Endothelial cell of umbilical vein (primary cell): ENCODE results near the gene POU2F3. TPM values are rescaled to one million over a fixed set of nuclear protein-coding genes. Genes with fewer than 3 reads are reported as not detected.

Source experiments
- BruUV-seq: library from RNA; stranded (reverse); fragments of 400-500 nt; replicated peaks from 2 replicates; lab custom pipeline; 2021; lab: Mats Ljungman, UMichigan
- CTCF ChIA-PET: fragments of 300-600, 350-600 bp; sonication (Branson Sonifier 250); formaldehyde crosslinking; loops from one replicate; lab custom pipeline; 2021; ENCODE audit warnings: antibody characterized with exemption, inconsistent platforms; lab: Charles Lee
- POLR2A ChIA-PET: fragments of 300-600, 350-600 bp; sonication (Branson Sonifier 250); formaldehyde crosslinking; loops from one replicate; lab custom pipeline; 2021; ENCODE audit warnings: antibody characterized with exemption, inconsistent platforms; lab: Charles Lee
- DNase-seq: peaks from one replicate; pipeline ENCODE4 v3.0.0-alpha.2; 2011; ENCODE audit warnings: low read depth, low spot score
- FAIRE-seq: peaks from 2 replicates; lab custom pipeline; 2011; peaks lifted over from hg19 to GRCh38; lab: Jason Lieb, UNC
- H2AFZ ChIP-seq: 2 replicates; pipeline ENCODE4 v1.6.0; 2012; ENCODE audit warnings: low read depth, low read length, control low read depth, inconsistent platforms
- H3K27ac ChIP-seq: 2 replicates; pipeline ENCODE4 v1.5.1; 2011; ENCODE audit warnings: low read depth, mild to moderate bottlenecking, control low read depth, low read length, moderate library complexity; ENCODE audit not compliant: insufficient read depth
- H3K27me3 ChIP-seq, 2 experiments: 2 replicates each; pipeline versions ENCODE4 v1.6.0 to v1.6.1; 2011; ENCODE audit warnings: low read length in 2 of 2, mixed read lengths in 1 of 2; ENCODE audit not compliant: control insufficient read depth in 2 of 2, insufficient read depth in 2 of 2
- H3K36me3 ChIP-seq, 2 experiments: 2 replicates in 1 of 2; 3 replicates in 1 of 2; pipeline ENCODE4 v1.5.1; 2011; ENCODE audit warnings: low read length in 2 of 2, mild to moderate bottlenecking in 1 of 2, moderate library complexity in 1 of 2; ENCODE audit not compliant: control insufficient read depth in 2 of 2, insufficient read depth in 2 of 2; ENCODE audit errors: extremely low read depth in 1 of 2
- H3K4me1 ChIP-seq: 3 replicates; pipeline ENCODE4 v1.5.1; 2011; ENCODE audit warnings: mild to moderate bottlenecking, low read length; ENCODE audit not compliant: control insufficient read depth, insufficient read depth; ENCODE audit errors: extremely low read depth
- H3K4me2 ChIP-seq: 2 replicates; pipeline ENCODE4 v1.6.1; 2011; ENCODE audit warnings: low read length, control low read depth, mixed read lengths; ENCODE audit not compliant: insufficient read depth
- H3K4me3 ChIP-seq, 3 experiments: fragments of 200-600 bp in 1 of 3; sonication (generic), shearing (Covaris generic) in 1 of 3; replicated peaks in 1 of 3; 2 replicates each; pipeline ENCODE4 v1.5.1; 2011 to 2016; ENCODE audit warnings: control low read depth in 3 of 3, low read length in 3 of 3, mild to moderate bottlenecking in 2 of 3, inconsistent platforms in 1 of 3, low read depth in 1 of 3, moderate library complexity in 1 of 3; ENCODE audit not compliant: insufficient read depth in 1 of 3
- H3K79me2 ChIP-seq: 2 replicates; pipeline ENCODE4 v1.6.0; 2012; ENCODE audit warnings: low read length, inconsistent platforms; ENCODE audit not compliant: control insufficient read depth, insufficient read depth
- H3K9ac ChIP-seq: replicated peaks from 2 replicates; pipeline ENCODE3; 2011; ENCODE audit warnings: low read length, control low read depth; ENCODE audit not compliant: insufficient read depth; ENCODE audit errors: extremely low read depth
- H3K9me1 ChIP-seq: replicated peaks from 3 replicates; pipeline ENCODE4 v1.6.0; 2011; ENCODE audit warnings: mild to moderate bottlenecking, low read length; ENCODE audit not compliant: control insufficient read depth, insufficient read depth; ENCODE audit errors: extremely low read depth
- H3K9me3 ChIP-seq: replicated peaks from 2 replicates; pipeline ENCODE4 v1.5.1; 2012; ENCODE audit warnings: low read length, inconsistent platforms; ENCODE audit not compliant: control insufficient read depth, insufficient read depth
- H4K20me1 ChIP-seq: replicated peaks from 2 replicates; pipeline ENCODE3; 2011; ENCODE audit warnings: mild to moderate bottlenecking, low read length; ENCODE audit not compliant: control insufficient read depth, insufficient read depth; ENCODE audit errors: extremely low read depth
- CTCF ChIP-seq, 2 donors: IDR thresholded peaks; 1 replicate in 1 of 2; 2 replicates in 1 of 2; pipeline ENCODE4 v1.5.1; 2011; ENCODE audit warnings: low read length in 2 of 2, mild to moderate bottlenecking in 2 of 2, moderate library complexity in 2 of 2, control low read depth in 1 of 2, inconsistent platforms in 1 of 2, low read depth in 1 of 2; ENCODE audit not compliant: insufficient read depth in 1 of 2; ENCODE audit errors: extremely low read depth in 1 of 2
- EZH2 ChIP-seq: IDR thresholded peaks from 2 replicates; pipeline ENCODE4 v1.6.1; 2012; ENCODE audit warnings: borderline replicate concordance, low read depth, mild to moderate bottlenecking, moderate library complexity, low read length, inconsistent platforms; ENCODE audit not compliant: severe bottlenecking
- FOS ChIP-seq: IDR thresholded peaks from 2 replicates; pipeline ENCODE4 v1.6.1; 2011; ENCODE audit warnings: mild to moderate bottlenecking, low read length, moderate library complexity, borderline replicate concordance; ENCODE audit not compliant: insufficient read depth
- GATA2 ChIP-seq: IDR thresholded peaks from 2 replicates; pipeline ENCODE4 v1.7.0; 2011; ENCODE audit warnings: low read depth, mild to moderate bottlenecking, moderate library complexity, mixed read lengths, low read length; ENCODE audit not compliant: insufficient read length, insufficient read depth
- JUN ChIP-seq: IDR thresholded peaks from 2 replicates; pipeline ENCODE4 v1.6.1; 2011; ENCODE audit warnings: borderline replicate concordance, low read depth; ENCODE audit not compliant: insufficient read length, insufficient read depth
- MAX ChIP-seq: IDR thresholded peaks from 2 replicates; pipeline ENCODE4 v1.6.1; 2011; ENCODE audit not compliant: insufficient read depth, insufficient read length
- MYC ChIP-seq: IDR thresholded peaks from one replicate; pipeline ENCODE4 v1.6.1; 2011; ENCODE audit warnings: mild to moderate bottlenecking, low read depth, low read length
- POLR2A ChIP-seq: IDR thresholded peaks from 2 replicates; pipeline ENCODE4 v1.6.1; 2012; ENCODE audit warnings: low read depth, mild to moderate bottlenecking, control low read depth, low read length
- POLR2AphosphoS5 ChIP-seq: IDR thresholded peaks from 2 replicates; pipeline ENCODE4 v1.6.1; 2012; ENCODE audit warnings: low read depth, mild to moderate bottlenecking, control low read depth, low read length, moderate library complexity; ENCODE audit not compliant: insufficient read depth
- dilution Hi-C: fragments of 300-500 bp; cut with MboI; formaldehyde crosslinking; loops from one replicate; pipeline ENCODE4 v1.15.0; 2019; ENCODE audit warnings: low sequenced_read_pairs; ENCODE audit not compliant: extremely low pct_ligation_motif_present
- intact Hi-C: fragments of 100-400 bp; cut with micrococcal nuclease; formaldehyde crosslinking; loops from one replicate; pipeline ENCODE4 v1.10.0; 2022
- polyA plus RNA-seq, 4 experiments: library from polyadenylated mRNA; depleted of rRNA in 3 of 4; stranded (reverse) in 3 of 4; unstranded in 1 of 4; fragments of >200 nt; gene quantifications; 2 replicates each; pipeline versions ENCODE4 v1.2.1 to v1.2.3, GENCODE V29; 2011 to 2012; ENCODE audit warnings: missing spikeins in 1 of 4
- total RNA-seq: library from RNA; stranded (reverse); gene quantifications from 2 replicates; pipeline ENCODE4 v1.2.3, GENCODE V29; 2021

POU2F3 gene
- total and polyA plus RNA-seq, 2 donors (not counting 3 experiments of a cell fraction or from before 2014, with no cell fraction given) = 0.06 TPM; not detected in 1

- H3K4me2 ChIP-seq = no peak overlapping the region
- no peaks in the 10 kb centered on the region for H4K20me1 ChIP-seq
- H3K79me2 ChIP-seq = peaks cover 12% of the 10 kb centered on the region
- FAIRE-seq (no peak), DNase-seq (no peak)
- ChIA-PET CTCF (interaction anchor here (1.4 to 3.1 kb wide), 3 partner anchors 8 to 24 kb away, joined by 3 to 15 read pairs (median 4); no protein-coding TSS in a partner anchor), POLR2A (no interaction called here)
- intact Hi-C loops = no loop called here
- H3K9ac ChIP-seq = no peak overlapping the region
- no peak overlapping the region for H2AFZ ChIP-seq
- BruUV-seq = no TSS peak
- no peaks in the 10 kb centered on the region for H3K9me3 ChIP-seq
- peaks cover 30% of the 10 kb centered on the region for H3K4me1 ChIP-seq
- H3K9me1 ChIP-seq = no peaks in the 10 kb centered on the region
- peaks cover 0 to 13% of the 10 kb centered on the region in 2 experiments for H3K36me3 ChIP-seq
- TF ChIP-seq CTCF (IDR thresholded peaks at IDR 0.05; ENCODE audit: extremely low read depth in 1 of 2, insufficient read depth in 1 of 2, low read depth in 1 of 2, low read length in 2 of 2) (no peak), POLR2A (no peak), FOS (no peak), MAX (no peak), MYC (no peak), GATA2 (no peak), EZH2 (no peak), JUN (no peak), POLR2AphosphoS5 (no peak)
- H3K27me3 ChIP-seq = peaks cover 0 to 2% of the 10 kb centered on the region in 2 experiments
- H3K4me3 ChIP-seq = no peak overlapping the region
- dilution Hi-C loops = no loop called here
- no peak overlapping the region for H3K27ac ChIP-seq
Observed at GRCh38 chr11:120327311-120327710, 87.4 kb downstream of the POU2F3 start.
